COR-L47 (cell line): Measurements from ENCODE around the gene COL12A1.
A peak's percentile ranks its signal among the peaks of the same experiment; 100 is the strongest.
"Not testable (repeated sequence)": the region's sequence is repeated elsewhere in the genome, so short reads cannot be mapped to it uniquely, and the experiment has no call there.

Experiments used
- DNase-seq: peaks from one replicate; lab custom pipeline; 2025; lab: John Stamatoyannopoulos, UW

COL12A1 gene

DNA sequence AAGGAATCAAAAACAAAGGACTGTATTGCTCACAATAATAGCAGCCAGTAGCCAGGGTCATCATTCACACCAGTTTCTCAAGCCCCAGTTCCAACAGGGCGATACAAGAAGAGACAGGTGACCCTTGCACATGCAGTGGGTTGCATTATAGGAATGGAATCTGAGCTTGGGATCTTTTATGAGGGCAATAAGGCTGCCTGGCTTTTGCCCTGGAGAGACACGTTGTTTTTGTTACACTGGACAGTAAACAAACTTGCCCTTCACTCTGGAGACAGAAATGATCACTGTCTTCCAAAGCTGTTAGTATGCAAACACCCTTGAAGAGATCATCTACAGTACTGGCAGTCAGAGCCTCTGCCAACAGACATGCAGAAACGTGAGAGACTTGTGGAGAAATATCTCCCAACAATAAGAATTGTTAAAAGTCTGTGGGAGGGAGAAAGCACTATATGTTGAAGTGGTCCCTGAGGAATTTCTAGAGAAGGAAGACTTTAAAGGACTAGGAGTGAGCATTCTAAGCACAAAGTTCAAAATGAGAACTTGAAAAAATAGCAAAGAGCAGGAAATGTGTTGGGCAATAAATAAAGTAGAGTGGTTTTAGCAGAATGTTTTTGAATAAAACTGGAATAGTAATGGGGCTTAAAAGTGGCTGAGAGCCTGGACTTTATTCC is 6.2 kb upstream of the COL12A1 start:
- no peak for DNase-seq

DNA sequence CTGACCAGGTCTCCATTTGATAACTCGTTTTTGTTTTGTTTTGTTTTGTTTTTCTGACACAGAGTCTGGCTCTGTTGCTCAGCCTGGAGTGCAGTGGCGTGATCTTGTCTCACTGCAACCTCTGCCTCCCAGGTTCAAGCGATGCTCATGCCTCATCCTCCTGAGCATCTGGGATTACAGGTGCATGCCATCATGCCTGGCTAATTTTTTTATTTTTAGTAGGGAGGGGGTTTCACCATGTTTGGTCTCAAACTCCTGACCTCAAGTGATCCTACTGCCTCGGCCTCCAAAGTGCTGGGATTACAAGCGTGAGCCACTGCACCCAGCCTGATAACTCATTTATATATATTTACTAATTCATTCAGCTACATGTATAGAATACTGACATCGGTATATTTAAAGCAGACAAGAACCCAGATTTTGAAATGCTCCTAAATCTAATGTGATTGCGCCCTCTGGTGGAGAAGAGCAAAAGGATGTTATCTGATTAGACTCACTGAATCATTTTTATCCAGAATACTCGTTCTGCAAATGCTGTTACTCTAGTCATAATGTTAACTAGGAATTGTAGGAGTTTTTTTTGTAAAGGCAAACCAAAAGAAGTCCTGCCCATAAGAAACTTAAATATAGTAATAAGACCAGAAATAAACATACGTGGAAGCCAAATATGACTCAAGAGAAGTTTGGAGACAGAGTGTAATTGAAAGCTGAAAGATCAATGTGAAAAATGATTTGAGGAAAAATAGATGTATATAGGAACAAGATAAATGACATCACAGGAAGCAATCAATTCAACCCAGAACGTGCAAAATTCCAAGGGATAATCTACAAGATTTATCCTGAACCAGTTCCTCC is 5.3 kb upstream of the COL12A1 start:
- DNase-seq, result peak; percentile 61

DNA sequence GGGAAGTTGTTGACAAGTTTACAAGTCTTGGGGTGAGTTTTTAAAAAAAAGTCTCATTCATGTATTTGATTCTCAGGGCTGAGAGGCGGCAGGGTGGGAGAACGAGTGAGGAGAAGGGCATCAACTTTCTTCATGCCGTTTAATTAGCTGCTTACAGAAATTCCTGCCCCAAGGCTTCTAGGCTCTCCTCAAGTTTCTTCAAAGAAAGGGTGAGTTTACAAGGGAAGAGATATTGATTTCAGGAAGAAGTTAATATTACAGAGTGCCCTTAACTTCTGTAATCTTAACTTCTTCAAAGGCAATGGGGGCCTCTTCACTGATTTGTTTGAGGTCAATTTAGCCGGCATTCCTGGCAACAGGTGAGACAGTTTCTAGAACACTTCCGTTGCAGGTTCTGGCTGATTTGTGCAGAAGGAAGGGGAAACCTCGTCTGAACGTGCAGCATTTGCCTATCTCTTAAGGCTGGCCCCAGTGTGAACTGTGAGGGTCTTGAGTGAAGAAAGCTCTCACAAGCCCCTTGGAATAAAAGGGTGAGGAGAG is 3.4 kb upstream of the COL12A1 start:
- DNase-seq, result no peak

DNA sequence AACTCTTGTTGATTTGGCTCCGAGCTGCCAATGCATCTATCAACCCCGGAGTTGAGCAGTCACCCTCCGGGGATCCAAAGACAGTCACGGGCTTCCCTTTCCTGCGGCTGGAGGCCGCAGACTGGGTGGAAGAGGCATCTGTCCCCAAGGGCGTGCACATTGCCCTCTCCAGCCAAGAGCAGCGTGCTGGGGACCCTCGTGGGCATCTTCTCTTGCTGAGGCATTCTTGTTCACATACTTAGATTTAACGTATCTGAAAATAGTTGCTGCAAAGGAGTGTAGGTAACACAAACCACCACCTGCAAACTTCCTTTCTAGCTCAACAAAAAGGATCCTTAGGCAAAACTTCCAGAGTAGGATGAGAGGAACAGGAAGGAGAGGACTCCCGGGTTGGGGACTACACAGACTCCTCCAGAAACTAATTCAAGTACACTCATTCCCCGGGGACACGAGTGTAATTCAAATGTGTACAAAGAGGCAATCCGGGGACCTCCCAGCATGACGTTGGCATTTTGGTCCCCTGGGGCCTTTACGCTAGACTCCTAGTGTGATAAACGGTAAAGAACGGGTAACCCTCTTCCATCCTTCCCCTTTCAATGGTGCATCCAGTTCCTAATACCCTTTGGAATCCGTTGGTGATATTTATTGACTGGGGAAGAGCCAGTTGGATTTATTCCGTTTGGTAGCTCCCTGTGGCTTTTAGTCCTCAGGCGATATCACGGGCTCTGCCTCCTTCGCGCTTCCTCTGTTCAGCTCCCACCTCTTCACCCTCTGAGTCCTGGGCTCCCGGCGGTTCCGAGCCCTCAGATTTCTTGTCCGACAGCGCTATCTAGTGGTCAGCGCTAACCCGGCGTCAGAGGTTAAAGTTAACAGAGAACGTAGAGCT is 2.7 kb upstream of the COL12A1 start:
- DNase-seq, result peak; percentile 34

DNA sequence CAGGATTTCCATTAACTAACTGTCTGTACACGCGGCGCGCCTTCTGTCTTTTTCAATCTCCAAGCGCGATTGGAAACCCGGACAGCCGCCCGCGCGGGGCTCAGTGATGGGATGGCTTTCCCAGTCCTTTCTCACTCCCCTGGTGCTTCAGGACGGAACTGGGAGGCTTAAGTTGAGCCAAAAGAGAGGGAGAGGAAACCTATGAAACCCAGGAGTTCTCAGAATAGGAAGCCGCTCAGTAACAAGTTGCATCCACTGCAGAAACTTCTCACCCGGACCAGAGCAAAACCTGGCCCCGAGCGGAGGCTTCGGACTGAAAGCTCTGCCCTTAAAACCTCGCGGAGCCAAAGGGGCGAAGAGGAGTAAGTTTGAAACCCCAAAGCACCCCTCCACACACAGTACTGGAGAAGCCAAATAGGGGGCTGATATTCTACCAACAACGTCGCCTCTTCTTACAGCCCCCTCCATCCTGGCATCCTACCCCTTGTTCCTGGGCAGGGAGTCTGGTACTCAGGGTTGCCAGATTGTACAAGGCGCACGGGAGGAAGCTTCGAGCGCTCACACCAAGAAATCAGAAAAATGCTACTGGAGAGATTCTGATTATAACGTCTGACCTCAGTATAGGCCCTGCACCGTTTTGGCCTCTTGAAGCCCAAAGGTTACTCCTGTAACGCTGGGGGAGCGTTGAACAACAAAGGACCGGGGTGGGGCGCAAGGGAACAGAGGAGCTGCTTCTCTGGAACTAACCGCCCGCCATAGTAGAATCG is 906 bp upstream of the COL12A1 start:
- no peak for DNase-seq

DNA sequence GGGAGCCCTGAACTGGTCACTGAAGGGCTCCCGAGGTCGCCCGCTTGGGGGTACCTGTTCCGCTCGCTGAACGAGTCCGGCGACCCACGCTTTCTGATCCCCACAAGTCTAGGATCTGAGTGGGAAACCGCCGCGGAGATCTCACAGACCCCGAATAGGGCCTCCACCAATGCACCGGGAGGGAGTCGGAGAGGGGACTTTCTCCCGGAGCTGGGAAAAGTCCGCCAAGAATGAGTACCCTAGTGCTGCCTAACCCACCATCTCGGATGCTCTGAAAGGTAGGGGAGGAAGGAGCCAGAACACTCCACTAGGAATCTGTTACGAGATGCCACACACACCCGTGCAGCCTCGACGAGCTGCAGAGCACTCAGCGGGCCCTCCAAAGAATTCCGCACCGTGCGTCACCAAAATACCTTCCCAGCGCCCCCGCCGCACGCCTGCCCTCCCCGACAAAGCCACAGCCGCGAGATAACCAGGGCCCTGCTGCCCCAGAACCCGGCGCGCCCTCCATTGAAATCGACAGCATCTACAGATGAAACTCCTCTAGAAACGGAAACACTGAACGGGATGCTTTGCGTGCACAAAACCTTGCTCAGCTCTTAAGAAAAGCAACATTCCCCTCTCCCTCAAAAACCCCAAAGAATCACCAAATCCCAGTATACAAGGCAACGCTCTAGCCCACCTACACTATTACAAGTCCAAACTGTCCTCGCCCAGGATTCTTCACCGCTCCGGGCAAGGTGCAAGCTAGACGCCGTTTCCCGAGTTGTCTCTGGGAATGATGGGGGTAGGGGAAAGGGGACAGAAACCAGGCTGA is 686 bp downstream of the COL12A1 start:
- no peak for DNase-seq

DNA sequence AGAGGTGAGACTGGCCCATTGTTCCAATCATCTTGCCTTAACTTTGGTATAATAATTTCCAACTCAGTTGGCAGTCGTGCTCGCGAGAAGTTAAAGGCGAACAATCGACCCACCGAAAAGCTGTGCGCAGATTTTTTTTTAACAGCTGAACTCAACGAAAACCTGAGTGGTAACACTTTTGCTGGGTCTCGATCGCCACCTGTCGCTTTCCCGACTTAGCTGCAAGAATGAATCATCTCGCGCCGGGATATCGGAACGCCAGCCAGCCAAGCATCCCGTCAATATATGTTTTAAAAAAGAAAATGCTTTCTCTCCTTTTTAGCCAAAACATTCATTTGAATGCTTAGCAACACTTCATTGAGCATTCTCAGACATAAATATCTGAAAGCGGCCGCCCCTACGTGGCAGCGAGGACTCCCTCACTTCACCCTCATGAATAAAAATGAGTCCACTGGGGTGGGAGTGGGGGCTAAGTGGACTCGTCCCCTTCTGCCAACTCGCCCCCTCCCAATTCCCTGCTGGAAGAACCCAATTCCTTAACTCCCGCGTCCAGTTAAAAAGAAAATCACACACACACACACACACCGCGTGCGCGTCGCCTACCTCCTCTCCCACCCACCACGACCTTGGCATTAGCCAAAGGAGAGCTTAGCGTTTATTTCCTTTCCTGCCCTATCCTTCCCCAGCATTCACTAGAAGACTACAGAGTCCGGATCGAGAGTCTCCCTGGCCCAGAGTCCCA is 1.5 kb downstream of the COL12A1 start:
- DNase-seq, result peak; percentile 50

DNA sequence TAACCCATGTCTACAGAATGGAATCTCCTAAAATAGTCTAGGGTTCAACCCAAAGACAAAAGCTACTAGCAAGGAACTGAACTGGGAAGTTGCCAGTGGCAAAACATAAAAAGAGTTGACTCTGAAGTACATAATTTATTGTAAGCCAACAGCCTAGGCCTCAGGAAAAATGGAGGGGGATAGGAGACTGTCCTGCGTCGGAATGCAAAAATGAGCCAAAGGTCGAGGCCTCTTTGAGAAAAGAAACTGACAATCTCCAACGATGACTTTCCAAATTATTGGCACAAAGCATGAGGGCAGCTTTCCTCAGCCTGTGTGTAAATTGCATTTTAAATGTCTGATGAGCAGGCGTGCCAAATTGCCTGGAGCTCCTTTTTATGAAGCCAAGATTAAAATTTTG is 2.1 kb downstream of the COL12A1 start:
- no peak for DNase-seq

DNA sequence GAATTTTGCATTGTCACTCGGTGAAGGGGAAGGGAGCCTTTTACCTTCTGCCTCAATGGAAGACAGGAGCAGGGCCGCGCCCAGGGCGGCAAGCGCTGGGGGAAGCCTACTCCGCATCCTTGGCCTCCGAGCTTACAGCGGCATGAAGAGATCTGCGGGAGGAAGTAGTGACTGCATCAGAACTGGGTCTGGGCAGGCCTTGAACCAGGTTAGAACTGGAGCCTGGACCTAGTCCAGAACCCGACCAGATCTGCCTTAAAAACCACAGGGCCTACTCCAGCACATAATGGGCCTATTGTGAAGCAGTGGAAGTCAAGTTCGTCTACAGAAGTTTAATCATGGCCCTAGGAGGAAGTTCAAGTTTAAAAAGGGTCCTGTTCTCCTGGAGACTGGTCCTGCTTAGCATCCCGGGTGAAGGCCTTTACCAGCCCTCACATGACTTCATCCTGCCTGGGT is 3.1 kb downstream of the COL12A1 start:
- no peak for DNase-seq

DNA sequence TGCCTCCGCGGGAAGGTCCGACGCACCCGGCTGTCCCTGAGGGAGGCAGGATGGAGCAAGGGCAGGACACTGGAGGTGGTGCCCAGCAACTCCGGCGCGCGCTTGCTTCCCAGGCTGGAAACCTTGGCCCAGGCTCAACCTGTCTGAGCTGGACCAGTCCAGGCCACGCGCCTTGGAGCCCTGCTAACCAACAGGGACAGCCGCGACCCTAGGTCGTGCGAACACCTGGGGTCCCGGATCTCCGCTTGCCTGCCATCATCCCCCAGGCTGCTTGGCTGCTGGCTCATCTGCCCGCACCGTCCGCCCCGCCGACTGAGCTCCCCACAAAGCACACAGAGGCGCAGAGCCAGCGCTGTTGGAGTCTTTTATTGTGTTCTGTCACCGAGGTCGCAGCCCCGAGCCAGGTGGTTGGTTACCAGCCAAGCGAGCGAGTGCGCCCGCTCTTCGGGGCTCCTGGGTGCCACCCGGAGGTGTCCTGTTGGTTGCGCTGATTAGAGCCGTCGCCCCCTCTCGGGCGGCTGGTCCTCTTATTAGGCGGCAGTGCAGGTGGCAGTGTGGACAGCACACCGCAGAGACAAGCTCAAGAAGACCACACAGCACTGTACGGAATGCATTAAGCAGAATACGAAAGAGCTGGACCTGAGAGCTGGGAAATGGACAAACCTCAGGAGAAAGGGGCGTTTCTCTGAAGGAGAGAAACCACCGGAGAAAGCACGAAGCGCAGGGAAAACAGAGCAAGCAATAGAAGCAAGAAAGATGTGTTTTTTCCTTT is 3.8 kb downstream of the COL12A1 start:
- peak; percentile 78 for DNase-seq

DNA sequence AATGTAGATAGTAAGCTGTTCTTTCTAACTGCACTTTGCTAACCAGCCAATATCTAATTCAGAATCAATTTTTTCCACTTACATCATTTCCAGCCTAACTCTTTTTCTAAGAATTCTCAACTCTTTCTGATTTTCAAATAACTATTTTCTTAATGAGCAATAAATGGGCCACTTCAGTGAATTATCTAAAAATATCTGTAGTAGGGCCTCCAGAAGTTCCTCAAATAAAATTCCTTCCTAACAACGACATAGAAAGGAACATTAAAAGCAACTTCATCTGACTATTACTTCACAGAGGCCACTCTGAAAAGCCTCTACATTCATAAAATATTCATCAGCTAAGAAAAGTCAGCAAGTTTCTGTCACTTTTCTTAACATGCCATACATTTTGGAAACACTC is 4.8 kb downstream of the COL12A1 start:
- DNase-seq, result no peak

DNA sequence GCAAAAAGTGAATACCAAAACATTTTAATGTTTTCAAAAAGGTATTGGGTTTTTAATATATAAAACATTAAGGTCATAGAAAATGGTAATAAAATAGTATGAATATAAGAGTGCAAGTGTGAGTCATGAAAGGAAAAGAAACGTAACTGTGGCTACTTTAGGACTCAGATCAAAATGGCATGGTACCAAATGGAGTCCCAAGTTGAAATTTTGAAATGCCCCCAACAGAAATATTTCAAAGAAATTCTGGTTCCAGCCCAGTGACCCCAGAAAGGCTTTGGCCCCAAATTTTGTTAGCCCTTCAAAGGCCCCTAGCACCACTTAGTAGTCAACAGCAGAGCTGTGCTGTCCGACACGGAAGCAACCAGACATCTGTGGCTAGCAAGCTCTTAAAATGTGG is 6.0 kb downstream of the COL12A1 start:
- DNase-seq, result no peak

DNA sequence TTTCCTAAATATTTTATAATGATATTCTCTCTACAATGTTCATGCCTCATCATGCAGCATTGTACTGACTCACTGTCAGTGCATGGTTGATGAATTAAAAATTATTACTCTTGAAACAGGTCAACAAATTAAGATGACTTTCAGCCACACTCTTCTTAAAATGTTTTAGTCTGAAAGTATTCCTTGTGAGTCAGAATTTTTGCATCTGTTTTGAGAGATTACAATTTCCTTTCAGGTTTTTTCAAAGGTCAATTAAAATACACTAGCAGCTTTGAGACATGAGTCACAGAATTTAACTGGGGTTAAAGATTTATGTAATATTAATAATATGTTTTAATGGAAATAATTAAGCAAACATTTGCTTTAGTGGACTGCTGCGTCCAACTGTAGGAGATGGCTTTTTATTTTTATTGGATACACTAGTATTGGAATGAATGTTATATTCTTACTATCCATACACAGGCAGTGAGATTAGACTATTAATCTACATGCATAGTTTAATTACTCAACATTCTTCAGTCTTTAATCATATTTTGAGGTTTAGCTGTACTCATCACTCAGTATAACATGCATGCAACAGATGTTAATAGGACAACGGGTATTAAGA is 9.7 kb downstream of the COL12A1 start:
- DNase-seq, result no peak

DNA sequence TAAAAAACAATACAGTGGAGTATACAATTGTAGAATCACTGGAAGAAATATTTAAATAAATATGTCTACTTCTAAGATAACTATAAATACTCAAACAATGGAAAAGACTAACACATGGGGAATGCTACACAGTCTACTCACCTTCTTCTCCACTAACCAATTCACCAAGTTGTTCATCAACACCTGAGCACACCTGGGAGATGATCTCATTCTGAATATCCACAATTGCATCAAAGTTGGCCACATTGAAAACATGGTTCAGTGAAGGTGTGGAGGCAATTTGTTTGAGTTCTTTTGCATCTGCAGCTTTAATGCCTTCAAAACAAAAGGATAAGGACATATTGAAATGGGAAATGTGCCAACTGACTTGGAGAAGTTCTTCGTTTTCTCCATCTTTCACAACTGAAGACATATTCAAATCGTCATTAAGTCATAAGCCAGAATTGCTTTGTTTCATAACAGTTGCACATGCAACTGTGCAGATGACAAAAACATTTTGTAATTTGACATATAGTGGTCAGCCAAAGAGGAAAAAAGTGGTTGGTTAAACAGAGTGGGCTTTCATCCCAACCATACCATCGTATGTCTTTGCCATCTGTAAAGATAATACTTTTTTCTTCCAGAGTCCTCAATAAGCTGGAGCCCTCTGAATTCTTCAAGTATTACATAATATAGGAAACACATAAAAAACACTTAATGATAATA is 17.5 kb downstream of the COL12A1 start:
- no peak for DNase-seq

DNA sequence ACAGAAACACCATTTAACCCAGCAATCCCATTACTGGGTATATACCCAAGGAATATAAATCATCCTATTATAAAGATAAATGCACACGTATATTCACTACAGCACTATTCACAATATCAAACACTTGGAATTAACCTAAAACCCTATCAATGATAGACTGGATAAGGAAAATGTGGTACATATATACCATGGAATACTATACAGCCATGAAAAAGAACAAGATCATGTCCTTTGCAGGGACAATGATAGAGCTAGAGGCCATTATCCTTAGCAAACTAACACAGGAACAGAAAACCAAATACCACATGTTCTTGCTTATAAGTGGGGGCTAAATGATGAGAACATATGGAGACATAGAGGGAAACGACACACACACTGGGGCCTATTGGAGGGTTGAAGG is 19.3 kb downstream of the COL12A1 start:
- not testable (repeated sequence) for DNase-seq

DNA sequence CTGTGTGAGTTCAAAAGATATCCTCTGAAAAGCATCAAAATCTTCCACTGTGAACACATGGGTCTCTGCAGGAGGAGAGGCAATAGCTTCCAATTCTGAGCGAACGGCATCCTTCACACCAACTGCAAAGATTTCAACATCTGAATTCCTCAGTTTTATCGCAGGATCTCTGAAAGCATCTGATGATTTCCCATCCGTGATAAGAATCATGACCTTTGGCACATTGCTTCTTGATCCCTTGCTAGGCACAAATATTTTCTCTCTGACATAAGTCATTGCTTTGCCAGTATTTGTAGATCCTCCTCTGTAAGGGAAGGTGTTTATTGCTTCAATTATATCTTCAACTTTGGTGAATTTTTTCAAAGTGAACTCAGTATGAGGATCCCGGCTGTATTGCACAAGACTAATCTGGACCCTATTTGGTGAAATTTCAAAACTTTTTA is 22.7 kb downstream of the COL12A1 start:
- DNase-seq, result no peak

DNA sequence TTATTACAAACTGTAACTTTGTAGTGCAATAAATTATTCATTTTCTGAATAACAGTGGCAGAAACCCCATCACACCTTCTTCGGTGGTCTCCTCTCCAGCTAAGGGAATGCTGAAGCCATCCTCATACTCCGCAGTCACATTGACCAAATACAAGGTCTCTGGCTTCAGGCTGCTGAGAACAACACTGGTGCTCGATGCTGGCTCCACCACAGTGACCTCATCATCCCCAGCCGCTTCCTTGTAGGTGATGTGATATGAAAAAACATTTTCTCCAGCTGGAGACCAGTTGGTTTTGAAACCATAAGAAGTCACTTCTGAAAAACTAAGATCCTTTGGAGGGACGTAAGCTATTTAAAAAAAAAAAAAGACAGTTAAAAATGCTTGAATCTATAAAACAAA is 25.0 kb downstream of the COL12A1 start:
- no peak for DNase-seq

DNA sequence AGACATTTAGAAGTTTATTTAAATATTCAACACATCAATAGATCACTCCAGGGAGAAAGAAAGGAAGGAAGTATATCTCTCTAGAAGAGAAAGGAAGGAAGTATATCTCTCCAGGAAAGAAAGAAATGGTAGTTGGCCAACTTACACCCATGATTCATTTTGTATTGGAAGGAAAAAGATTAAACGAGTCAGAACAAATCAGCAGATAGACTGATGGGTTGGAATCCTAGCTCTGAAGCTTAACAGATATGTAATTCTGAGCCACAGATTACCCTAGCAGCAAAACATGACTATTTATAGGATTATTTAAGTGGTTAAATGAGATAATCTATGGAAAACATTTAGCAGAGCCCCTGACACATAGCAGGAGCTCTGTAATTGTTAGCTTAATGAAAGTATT is 27.1 kb downstream of the COL12A1 start:
- DNase-seq, result no peak
